ENCODE results near the gene LSM11.

LSM11 gene

DNA sequence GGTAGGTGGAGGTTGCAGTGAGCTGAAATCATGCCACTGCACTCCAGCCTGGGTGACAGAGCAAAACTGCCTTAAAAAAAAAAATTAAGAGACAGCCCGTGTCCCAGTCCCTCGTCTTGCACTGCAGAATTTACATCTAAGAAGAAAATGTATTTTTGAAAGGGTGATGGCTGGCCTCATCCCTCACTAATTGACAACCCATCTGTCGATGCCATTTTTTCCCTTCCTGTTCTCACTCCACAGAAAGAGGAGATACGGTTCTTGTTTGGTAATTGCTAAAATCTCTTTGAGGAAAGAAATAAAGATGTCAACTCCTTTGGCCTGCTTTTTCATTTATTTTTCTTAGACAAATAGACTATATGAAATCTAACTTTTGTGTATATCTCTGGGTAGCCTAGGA lies 2.4 kb upstream of the LSM11 start:
- Histone ChIP-seq H3K4me1 (ENCODE audit: insufficient read depth, low read length) (peaks cover 12% of the 10 kb centered on the region), H2AFZ (ENCODE audit: low read depth, low read length) (no peak overlapping the region), H3K4me3 (ENCODE audit: low read length) (no peak overlapping the region), H3K27me3 (ENCODE audit: insufficient read depth, low read length) (no peaks in the 10 kb centered on the region), H3K36me3 (ENCODE audit: insufficient read depth, low read length) (peaks cover 13% of the 10 kb centered on the region), H3K9me3 (ENCODE audit: low read length) (no peaks in the 10 kb centered on the region)

DNA sequence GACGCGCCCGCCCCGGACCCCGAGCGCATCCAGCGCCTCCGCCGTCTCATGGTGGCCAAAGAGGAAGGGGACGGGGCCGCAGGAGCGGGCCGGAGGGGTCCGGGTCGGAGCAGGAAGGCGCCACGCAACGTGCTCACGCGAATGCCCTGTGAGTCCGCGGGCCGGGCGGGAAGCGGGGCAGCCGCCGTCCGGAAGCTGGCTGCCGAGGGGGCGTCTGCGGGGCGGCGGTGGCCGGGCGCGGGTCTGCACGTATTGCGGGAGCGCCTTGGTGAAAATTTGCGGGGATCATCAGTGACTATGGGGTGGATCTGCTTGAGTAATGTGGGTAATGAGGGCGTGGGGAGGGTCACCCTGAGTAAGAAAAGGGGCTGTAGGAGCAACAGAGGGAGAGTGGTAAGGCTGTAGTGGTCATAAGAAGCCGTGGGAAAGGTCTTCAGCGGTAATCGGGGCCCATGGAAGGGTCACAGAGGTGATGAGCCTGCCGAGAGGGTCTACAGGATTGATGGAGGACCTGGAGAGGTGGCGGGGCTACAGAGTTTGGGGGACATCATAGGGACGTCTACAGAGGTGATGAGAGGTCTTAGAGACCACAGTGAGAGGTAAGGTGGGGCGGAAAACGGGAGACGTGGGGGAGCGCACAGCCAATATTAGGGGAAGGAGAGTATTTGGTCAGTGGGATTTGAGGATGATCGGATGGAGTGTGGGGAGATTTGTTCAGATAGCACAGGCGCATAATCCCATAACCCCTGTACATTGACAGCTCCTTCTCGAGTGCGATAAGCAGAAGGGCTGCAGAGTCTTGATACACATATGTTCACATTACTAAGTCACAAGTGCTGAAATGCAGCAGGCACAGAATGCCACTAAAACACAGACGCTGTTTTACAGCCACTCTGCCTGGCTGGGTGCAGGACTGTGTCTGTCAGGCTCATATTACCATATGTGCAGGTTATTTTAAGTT lies 819 bp downstream of the LSM11 start:
- peak overlapping the region; percentile 84 for H2AFZ ChIP-seq (ENCODE audit: low read depth, low read length)
- H3K36me3 ChIP-seq (ENCODE audit: insufficient read depth, low read length), result peaks cover 2% of the 10 kb centered on the region
- no peaks in the 10 kb centered on the region for H3K9me3 ChIP-seq (ENCODE audit: low read length)
- no peaks in the 10 kb centered on the region for H3K27me3 ChIP-seq (ENCODE audit: insufficient read depth, low read length)
- peaks cover 18% of the 10 kb centered on the region for H3K4me1 ChIP-seq (ENCODE audit: insufficient read depth, low read length)
- H3K4me3 ChIP-seq (ENCODE audit: low read length), result peak overlapping the region; percentile 62

DNA sequence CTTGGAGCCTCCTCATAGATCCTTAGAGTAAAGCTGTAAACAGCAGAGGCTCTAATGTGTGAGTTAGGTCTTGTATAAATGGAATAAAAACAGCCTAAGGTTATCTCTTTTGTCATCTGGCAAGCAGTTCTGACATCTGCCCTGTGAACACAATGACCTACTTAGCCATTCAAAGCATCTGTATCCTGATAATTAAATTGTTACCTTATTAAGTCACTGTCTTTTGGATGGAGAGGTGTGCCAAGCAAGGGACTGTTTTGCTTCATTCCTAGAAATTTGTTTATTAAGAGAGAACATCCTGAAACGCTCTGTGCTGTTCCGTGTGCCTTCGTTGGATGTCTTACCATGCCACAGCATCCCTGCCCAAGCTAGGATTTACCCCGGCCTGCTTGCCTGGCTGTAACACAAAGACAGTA lies 1.5 kb downstream of the LSM11 start:
- H3K27me3 ChIP-seq (ENCODE audit: insufficient read depth, low read length), result no peaks in the 10 kb centered on the region
- H3K4me1 ChIP-seq (ENCODE audit: insufficient read depth, low read length), result peaks cover 18% of the 10 kb centered on the region
- peak overlapping the region; percentile 62 for H3K4me3 ChIP-seq (ENCODE audit: low read length)
- H2AFZ ChIP-seq (ENCODE audit: low read depth, low read length), result no peak overlapping the region
- no peaks in the 10 kb centered on the region for H3K9me3 ChIP-seq (ENCODE audit: low read length)
- H3K36me3 ChIP-seq (ENCODE audit: insufficient read depth, low read length), result no peaks in the 10 kb centered on the region

DNA sequence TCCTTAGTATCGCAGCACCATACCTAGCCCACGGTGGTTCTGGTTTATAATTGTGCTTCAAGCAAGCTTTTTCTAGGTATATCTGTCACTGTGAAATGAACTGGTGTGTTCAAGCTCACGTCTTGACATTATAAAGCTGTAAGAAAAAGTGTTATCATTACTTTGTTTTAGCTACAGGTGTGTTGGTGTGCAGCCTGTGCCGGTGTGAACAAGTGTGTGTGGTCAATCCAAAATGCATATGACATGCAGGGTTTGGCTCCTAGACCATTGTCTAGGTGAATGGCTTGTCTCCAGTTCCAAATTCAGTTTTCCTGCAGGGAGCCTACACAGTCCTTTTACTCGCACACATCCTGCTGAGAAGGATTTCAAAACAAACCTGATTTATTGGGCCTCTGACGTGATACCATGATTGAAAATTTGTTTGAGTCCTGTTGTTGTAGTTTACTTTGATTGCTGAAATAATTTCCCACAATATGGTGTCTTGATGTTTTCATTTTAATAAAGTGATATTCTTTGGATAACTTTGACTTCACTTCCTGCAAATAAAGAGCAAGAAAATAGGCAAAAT lies 3.7 kb downstream of the LSM11 start:
- H3K4me3 ChIP-seq (ENCODE audit: low read length), result no peak overlapping the region
- H3K27me3 ChIP-seq (ENCODE audit: insufficient read depth, low read length), result no peaks in the 10 kb centered on the region
- H3K9me3 ChIP-seq (ENCODE audit: low read length), result no peaks in the 10 kb centered on the region
- no peak overlapping the region for H2AFZ ChIP-seq (ENCODE audit: low read depth, low read length)
- H3K36me3 ChIP-seq (ENCODE audit: insufficient read depth, low read length), result peaks cover 5% of the 10 kb centered on the region
- H3K4me1 ChIP-seq (ENCODE audit: insufficient read depth, low read length), result peaks cover 18% of the 10 kb centered on the region

DNA sequence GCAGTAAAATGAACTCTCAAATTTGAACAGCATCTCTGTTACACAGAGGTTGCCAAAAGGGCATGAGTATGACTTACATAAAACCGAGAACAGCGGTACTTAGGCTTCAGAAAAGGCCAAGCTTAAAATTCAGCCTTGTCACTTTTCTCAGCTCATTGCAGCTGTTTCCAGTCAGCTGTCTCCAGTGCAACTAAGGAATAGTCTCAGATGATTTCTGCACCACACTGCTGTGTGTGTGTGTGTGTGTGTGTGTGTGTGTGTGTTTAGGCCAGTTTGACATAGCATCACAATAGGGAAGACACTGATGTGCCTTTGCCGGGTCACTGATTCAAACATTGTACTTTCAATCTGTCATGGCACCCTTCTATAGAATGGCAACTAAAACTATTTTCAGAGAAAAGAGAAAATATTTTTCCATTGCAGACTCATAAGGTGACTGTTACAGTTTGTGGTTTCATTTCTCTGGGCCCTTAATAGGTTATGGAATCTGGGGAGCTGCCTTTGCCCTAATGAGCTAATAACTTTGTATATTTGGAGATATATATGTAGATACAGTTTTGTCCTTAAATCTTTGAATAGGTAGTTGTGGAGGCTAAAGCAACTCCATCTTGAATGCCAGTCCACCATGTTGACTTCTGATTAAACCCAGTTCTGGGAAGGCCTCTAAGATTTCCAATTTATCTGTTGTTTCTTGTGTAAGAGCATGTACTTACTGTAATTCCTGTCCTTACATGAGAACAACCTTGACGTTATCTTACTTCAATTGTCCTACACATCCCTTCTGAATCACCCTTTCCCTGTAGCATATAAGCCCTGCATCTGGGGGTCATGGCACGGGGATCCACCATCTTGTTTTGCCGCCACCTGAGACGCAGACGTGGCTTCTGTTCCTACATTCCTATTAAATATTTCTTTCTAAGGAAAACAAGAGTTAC lies 4.5 kb downstream of the LSM11 start:
- no peak overlapping the region for H2AFZ ChIP-seq (ENCODE audit: low read depth, low read length)

DNA sequence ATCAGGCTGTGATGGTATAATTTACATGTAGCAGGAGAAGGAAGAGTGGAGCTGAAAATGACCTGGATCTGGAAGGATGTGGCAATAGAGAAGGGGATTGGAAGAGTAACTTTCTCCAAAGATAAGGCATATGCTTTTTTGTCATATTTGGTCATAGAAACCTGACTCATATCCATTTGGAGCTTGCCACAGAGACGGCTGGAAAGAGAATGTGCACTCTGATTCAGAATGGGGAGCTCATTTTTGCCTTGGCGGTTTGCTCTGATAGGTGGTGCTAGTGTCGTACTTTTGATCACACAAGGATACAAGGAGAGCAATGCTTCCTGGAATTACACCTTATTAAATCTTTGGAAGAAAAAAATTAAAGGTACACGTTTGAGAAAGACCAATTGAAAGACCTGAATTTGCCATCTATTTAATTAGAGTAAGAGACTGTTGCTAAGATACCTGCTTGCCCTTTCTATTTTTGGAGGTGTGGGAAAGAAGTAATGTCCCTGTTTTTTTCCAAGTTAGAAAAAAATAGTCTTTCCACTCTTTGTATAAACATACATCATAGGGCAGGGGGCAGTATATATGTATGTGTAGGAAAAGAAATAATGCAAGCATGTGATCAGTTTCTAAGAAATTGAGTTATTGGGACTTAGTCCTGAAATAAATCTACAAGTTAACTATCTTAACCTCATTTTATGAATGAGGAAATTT lies 5.4 kb downstream of the LSM11 start:
- no peaks in the 10 kb centered on the region for H3K27me3 ChIP-seq (ENCODE audit: insufficient read depth, low read length)
- H3K9me3 ChIP-seq (ENCODE audit: low read length), result no peaks in the 10 kb centered on the region
- no peak overlapping the region for H3K4me3 ChIP-seq (ENCODE audit: low read length)
- no peak overlapping the region for H2AFZ ChIP-seq (ENCODE audit: low read depth, low read length)
- peaks cover 18% of the 10 kb centered on the region for H3K4me1 ChIP-seq (ENCODE audit: insufficient read depth, low read length)
- H3K36me3 ChIP-seq (ENCODE audit: insufficient read depth, low read length), result peaks cover 15% of the 10 kb centered on the region

More for the DNA sequence above, 4.5 kb downstream of the LSM11 start:
- Histone ChIP-seq H3K36me3 (ENCODE audit: insufficient read depth, low read length) (peaks cover 8% of the 10 kb centered on the region), H3K9me3 (ENCODE audit: low read length) (no peaks in the 10 kb centered on the region), H3K27me3 (ENCODE audit: insufficient read depth, low read length) (no peaks in the 10 kb centered on the region), H3K4me3 (ENCODE audit: low read length) (no peak overlapping the region), H3K4me1 (ENCODE audit: insufficient read depth, low read length) (peaks cover 18% of the 10 kb centered on the region)

DNA sequence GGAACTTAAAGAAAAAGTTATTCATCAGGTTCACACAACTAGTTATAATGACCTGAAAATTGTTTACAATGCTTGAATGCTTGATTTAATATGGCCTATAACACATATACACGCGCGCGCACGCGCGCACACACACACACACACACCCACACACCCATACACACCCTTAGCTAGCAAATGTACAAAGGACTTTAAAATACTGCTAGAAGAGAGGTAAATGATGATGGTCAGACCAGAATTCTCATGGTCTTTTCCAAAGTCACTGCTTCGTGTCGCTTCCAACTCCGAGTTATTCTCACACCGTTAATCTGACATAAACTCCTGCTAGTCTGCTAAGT lies 5.9 kb downstream of the LSM11 start:
- Histone ChIP-seq H3K9me3 (ENCODE audit: low read length) (no peaks in the 10 kb centered on the region), H3K4me3 (ENCODE audit: low read length) (no peak overlapping the region), H3K27me3 (ENCODE audit: insufficient read depth, low read length) (no peaks in the 10 kb centered on the region), H3K36me3 (ENCODE audit: insufficient read depth, low read length) (peaks cover 17% of the 10 kb centered on the region), H3K4me1 (ENCODE audit: insufficient read depth, low read length) (peaks cover 16% of the 10 kb centered on the region), H2AFZ (ENCODE audit: low read depth, low read length) (no peak overlapping the region)

DNA sequence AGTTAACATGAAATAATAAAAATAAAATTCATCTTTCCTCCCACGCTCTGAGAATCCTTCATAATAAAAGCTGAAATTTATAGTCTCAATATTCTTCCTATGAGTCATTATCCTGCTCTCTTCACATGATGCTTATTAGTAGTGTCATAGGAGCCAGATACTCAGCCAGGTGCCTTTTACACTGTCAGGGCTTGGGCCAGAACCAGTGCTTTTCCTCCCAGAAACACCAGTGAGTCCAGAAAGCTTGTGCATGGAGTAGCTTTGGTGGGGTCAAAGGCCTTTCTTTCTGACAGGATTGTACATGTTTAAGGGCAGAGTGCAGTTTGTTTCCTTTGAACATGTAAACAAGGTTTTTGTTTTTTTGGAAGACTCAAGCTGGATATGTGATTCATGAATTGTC lies 6.8 kb downstream of the LSM11 start:
- Histone ChIP-seq H3K36me3 (ENCODE audit: insufficient read depth, low read length) (peaks cover 24% of the 10 kb centered on the region), H3K4me3 (ENCODE audit: low read length) (no peak overlapping the region), H3K9me3 (ENCODE audit: low read length) (no peaks in the 10 kb centered on the region), H3K27me3 (ENCODE audit: insufficient read depth, low read length) (no peaks in the 10 kb centered on the region), H3K4me1 (ENCODE audit: insufficient read depth, low read length) (peaks cover 8% of the 10 kb centered on the region), H2AFZ (ENCODE audit: low read depth, low read length) (no peak overlapping the region)

DNA sequence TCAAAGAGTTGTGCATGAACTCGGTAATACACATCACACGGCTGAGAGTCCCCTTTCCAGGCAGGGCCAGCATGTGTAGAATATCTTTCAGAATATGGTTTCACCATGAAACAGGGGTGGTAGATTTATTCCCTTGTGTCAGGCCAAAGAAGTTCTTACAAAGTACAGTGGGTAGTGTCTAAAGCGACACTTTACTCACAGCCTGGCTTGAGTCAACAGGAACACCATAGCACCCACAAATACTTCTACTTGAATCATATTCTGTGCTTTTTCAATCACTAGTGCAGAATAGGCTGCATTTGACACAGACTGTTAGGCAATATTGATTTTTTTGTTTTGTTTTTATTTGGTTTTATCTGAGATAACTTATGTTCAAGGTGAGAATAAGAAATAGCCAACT lies 12.6 kb downstream of the LSM11 start:
- Histone ChIP-seq H3K27me3 (ENCODE audit: insufficient read depth, low read length) (no peaks in the 10 kb centered on the region), H3K9me3 (ENCODE audit: low read length) (no peaks in the 10 kb centered on the region), H2AFZ (ENCODE audit: low read depth, low read length) (no peak overlapping the region), H3K36me3 (ENCODE audit: insufficient read depth, low read length) (peaks cover 44% of the 10 kb centered on the region), H3K4me3 (ENCODE audit: low read length) (no peak overlapping the region), H3K4me1 (ENCODE audit: insufficient read depth, low read length) (no peaks in the 10 kb centered on the region)

DNA sequence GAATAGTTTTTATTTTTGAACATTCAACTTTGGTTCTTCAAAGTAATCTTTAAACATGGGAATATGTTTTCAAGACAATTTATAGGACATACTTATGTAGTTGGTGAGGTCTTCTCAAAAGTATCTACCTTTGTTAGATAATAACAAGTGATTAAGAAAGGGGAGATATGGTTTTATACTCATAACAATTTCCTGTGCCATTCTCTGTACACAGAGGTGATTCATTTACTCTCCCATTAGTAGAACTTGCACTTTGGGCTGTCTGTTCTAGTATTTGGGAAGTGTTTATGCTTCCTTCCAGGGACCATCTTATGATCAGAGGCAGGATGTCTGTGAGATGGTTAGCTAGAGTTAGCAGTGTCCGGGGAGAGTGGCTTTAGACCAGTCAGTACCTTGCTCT lies 15.2 kb downstream of the LSM11 start:
- H3K27me3 ChIP-seq (ENCODE audit: insufficient read depth, low read length), result no peaks in the 10 kb centered on the region
- H2AFZ ChIP-seq (ENCODE audit: low read depth, low read length), result no peak overlapping the region
- H3K9me3 ChIP-seq (ENCODE audit: low read length), result no peaks in the 10 kb centered on the region
- H3K4me1 ChIP-seq (ENCODE audit: insufficient read depth, low read length), result peaks cover 6% of the 10 kb centered on the region
- no peak overlapping the region for H3K4me3 ChIP-seq (ENCODE audit: low read length)
- peaks cover 31% of the 10 kb centered on the region for H3K36me3 ChIP-seq (ENCODE audit: insufficient read depth, low read length)

DNA sequence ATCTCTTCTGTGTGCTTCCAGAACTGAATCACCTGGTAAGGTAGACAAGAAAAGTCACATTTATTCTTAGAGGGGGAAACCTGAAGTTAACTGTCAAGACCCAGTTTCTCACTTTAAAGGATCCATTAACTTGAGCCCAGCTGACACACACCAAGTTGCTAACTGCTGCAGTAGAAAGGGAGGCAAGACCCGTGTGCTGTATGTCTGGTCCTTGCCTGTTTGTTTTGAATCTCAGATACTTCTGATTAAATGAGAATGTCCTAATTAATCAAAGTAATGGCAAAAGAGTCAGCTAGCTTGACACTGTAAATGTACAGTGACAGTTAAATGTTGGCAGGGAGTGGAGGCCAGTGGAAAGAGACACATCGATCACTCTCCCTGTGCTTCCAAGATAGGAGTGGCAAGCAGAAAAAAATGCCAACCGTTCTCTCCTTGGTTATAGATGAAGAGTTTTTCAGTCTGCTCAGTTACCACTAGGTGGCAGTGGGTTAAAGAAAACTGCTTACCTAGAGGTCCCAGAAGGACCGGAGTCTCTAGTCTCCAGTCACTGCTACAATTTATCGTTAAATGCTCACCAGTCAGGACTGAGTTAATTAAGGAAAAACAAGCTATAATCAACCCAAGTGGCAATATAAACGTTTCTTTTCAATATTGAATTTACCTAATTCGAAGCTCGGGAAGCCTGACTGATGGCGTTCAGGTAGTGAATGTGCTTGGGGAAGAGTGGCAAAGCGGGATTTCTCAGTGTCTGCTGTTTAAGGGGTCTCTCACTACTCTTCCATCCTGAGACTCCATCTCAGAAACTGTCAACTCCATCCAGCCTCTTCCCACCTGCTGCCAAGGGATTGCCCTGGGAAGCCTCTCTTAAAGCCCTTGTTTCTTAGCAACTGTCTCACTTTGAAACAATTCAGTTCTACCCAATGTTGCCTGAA lies 18.4 kb downstream of the LSM11 start:
- H2AFZ ChIP-seq (ENCODE audit: low read depth, low read length), result no peak overlapping the region
- H3K36me3 ChIP-seq (ENCODE audit: insufficient read depth, low read length), result peaks cover 9% of the 10 kb centered on the region
- H3K27me3 ChIP-seq (ENCODE audit: insufficient read depth, low read length), result no peaks in the 10 kb centered on the region
- peaks cover 6% of the 10 kb centered on the region for H3K4me1 ChIP-seq (ENCODE audit: insufficient read depth, low read length)
- no peaks in the 10 kb centered on the region for H3K9me3 ChIP-seq (ENCODE audit: low read length)
- no peak overlapping the region for H3K4me3 ChIP-seq (ENCODE audit: low read length)

DNA sequence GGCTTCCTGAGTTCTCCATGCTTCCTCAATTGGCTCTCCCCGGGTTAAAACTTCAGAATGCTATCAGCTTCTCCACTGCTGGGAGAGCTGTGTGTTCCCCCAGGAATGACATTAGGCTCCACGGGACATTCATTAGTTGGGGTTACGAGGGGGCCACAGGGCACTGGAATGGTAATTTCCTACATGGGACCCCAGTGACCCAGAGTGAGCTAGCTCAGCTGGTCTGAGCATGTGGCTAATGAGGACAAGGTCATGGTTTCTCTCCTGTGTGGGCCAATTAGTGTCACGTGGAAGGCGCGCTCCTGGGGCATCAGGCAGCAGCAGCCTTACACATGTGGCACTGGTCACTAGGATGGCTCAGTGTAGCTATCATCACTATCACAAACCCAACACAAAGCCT lies 21.0 kb downstream of the LSM11 start:
- no peak overlapping the region for H2AFZ ChIP-seq (ENCODE audit: low read depth, low read length)
- no peaks in the 10 kb centered on the region for H3K9me3 ChIP-seq (ENCODE audit: low read length)
- H3K27me3 ChIP-seq (ENCODE audit: insufficient read depth, low read length), result no peaks in the 10 kb centered on the region
- peaks cover 6% of the 10 kb centered on the region for H3K4me1 ChIP-seq (ENCODE audit: insufficient read depth, low read length)
- H3K4me3 ChIP-seq (ENCODE audit: low read length), result no peak overlapping the region
- H3K36me3 ChIP-seq (ENCODE audit: insufficient read depth, low read length), result no peaks in the 10 kb centered on the region

Data from neuron (in vitro differentiated cells).